HEK293 (cell line): Measurements from ENCODE around the gene CACNA1H.

Source experiments
- ZBTB21 ChIP-seq: fragments of 450-650 bp; formaldehyde crosslinking; IDR thresholded peaks from 2 replicates; pipeline ENCODE4 v1.5.1; 2017; ENCODE audit warnings: missing biosample characterization, missing genetic modification characterization
- ZNF121 ChIP-seq: fragments of 450-650 bp; formaldehyde crosslinking; IDR thresholded peaks from 2 replicates; pipeline ENCODE4 v1.5.1; 2016; ENCODE audit warnings: missing biosample characterization, missing genetic modification characterization
- ZNF335 ChIP-seq: fragments of 450-650 bp; formaldehyde crosslinking; conservative IDR thresholded peaks from 2 replicates; pipeline ENCODE4 v1.5.1; 2016; ENCODE audit warnings: missing biosample characterization, missing genetic modification characterization
- ZNF37A ChIP-seq: fragments of 450-650 bp; IDR thresholded peaks from 2 replicates; pipeline ENCODE4 v1.5.1; 2018; ENCODE audit warnings: missing biosample characterization, missing genetic modification characterization
- ZNF747 ChIP-seq: fragments of 450-650 bp; formaldehyde crosslinking; IDR thresholded peaks from 2 replicates; pipeline ENCODE4 v1.5.1; 2016; ENCODE audit warnings: missing biosample characterization, missing genetic modification characterization
- ZXDB ChIP-seq: fragments of 450-650 bp; formaldehyde crosslinking; IDR thresholded peaks from 2 replicates; pipeline ENCODE4 v1.5.1; 2016; ENCODE audit warnings: missing biosample characterization, missing genetic modification characterization
- TF ChIP-seq, protein P1 (sequence below): fragments of 450-650 bp; formaldehyde crosslinking; IDR thresholded peaks from 2 replicates; pipeline ENCODE4 v1.5.1; 2016; ENCODE audit warnings: missing biosample characterization, missing genetic modification characterization

DNA sequence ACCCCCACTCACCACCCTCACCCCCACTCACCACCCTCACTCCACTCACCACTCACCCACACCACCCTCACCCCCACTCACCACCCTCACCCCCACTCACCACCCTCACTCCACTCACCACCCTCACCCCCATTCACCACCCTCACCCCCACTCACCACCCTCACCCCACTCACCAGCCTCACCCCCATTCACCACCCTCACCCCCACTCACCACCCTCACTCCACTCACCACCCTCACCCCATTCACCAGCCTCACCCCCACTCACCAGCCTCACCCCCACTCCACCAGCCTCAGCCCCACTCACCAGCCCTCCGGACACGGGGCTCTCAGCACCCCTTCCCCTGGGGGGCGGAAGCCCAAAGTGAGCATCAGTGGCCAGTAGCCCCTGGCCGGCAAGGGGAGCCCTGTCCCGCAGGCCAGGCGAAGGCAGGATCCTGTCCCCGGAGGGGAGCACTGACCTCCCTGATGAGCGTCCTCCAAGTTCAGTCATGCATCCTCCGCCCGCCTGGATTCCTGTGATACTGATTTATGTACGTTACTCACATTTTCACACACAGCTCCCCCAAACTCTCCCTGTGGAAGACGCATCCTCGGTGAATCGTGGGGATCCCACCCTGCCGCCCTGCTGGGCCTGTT lies 38.9 kb upstream of the CACNA1H start:
- no peak for TF ChIP-seq ZNF747 (tag by site-specific recombination)
- no peak for TF ChIP-seq ZBTB21 (tag by site-specific recombination)
- no peak for TF ChIP-seq ZNF37A (tag by site-specific recombination)
- TF ChIP-seq, protein P1, sequence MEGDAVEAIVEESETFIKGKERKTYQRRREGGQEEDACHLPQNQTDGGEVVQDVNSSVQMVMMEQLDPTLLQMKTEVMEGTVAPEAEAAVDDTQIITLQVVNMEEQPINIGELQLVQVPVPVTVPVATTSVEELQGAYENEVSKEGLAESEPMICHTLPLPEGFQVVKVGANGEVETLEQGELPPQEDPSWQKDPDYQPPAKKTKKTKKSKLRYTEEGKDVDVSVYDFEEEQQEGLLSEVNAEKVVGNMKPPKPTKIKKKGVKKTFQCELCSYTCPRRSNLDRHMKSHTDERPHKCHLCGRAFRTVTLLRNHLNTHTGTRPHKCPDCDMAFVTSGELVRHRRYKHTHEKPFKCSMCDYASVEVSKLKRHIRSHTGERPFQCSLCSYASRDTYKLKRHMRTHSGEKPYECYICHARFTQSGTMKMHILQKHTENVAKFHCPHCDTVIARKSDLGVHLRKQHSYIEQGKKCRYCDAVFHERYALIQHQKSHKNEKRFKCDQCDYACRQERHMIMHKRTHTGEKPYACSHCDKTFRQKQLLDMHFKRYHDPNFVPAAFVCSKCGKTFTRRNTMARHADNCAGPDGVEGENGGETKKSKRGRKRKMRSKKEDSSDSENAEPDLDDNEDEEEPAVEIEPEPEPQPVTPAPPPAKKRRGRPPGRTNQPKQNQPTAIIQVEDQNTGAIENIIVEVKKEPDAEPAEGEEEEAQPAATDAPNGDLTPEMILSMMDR = no peak
- TF ChIP-seq ZNF335 (tag by site-specific recombination) = no peak
- no peak for TF ChIP-seq ZXDB (tag by site-specific recombination)
- TF ChIP-seq ZNF121 (tag by site-specific recombination) = no peak
